H9 (cell line): ENCODE results near the gene BRD9. TPM values are rescaled to one million over a fixed set of nuclear protein-coding genes. Genes with fewer than 3 reads are reported as not detected.

ENCODE experiments used
- DNase-seq: peaks from one replicate; pipeline ENCODE4 v3.0.0-alpha.2; 2017
- H2AFZ ChIP-seq: one replicate; pipeline ENCODE4 v1.6.1; 2013; ENCODE audit warnings: mild to moderate bottlenecking, low read length, control low read depth, moderate library complexity
- H2AK5ac ChIP-seq: 2 replicates; pipeline ENCODE4 v1.6.1; 2013; ENCODE audit warnings: low read length, control low read depth, mixed read lengths; ENCODE audit not compliant: insufficient read length
- H2BK120ac ChIP-seq: one replicate; pipeline ENCODE4 v1.6.1; 2013; ENCODE audit warnings: low read depth, mild to moderate bottlenecking, low read length, control low read depth, inconsistent platforms; ENCODE audit not compliant: poor library complexity, severe bottlenecking
- H2BK12ac ChIP-seq: 2 replicates; pipeline ENCODE4 v1.6.1; 2013; ENCODE audit warnings: low read length, control low read depth, mixed read lengths, low read depth; ENCODE audit not compliant: insufficient read length
- H2BK15ac ChIP-seq: 2 replicates; pipeline ENCODE4 v1.6.1; 2013; ENCODE audit warnings: low read depth, low read length, control low read depth
- H2BK20ac ChIP-seq: one replicate; pipeline ENCODE4 v1.6.1; 2013; ENCODE audit warnings: low read depth, mild to moderate bottlenecking, low read length, control low read depth, inconsistent platforms; ENCODE audit not compliant: poor library complexity, severe bottlenecking
- H2BK5ac ChIP-seq: 2 replicates; pipeline ENCODE4 v1.6.1; 2013; ENCODE audit warnings: low read length, control low read depth, mixed read lengths; ENCODE audit not compliant: insufficient read length
- H3K14ac ChIP-seq: 2 replicates; pipeline ENCODE4 v1.6.1; 2013; ENCODE audit warnings: low read length, control low read depth; ENCODE audit not compliant: insufficient read depth
- H3K18ac ChIP-seq: 2 replicates; pipeline ENCODE4 v1.6.1; 2013; ENCODE audit warnings: low read depth, mild to moderate bottlenecking, mixed read lengths, low read length, control low read depth; ENCODE audit not compliant: insufficient read length
- H3K23ac ChIP-seq: 2 replicates; pipeline ENCODE4 v1.6.1; 2013; ENCODE audit warnings: low read length, control low read depth, mixed read lengths, low read depth; ENCODE audit not compliant: insufficient read length
- H3K23me2 ChIP-seq: 2 replicates; pipeline ENCODE4 v1.6.1; 2013; ENCODE audit warnings: low read depth, mild to moderate bottlenecking, mixed read lengths, low read length, control low read depth; ENCODE audit not compliant: insufficient read length, poor library complexity, severe bottlenecking
- H3K27ac ChIP-seq: 2 replicates; pipeline ENCODE4 v1.5.1; 2013; ENCODE audit warnings: low read length, control low read depth, mixed read lengths, low read depth; ENCODE audit not compliant: insufficient read length
- H3K27me3 ChIP-seq: 2 replicates; pipeline ENCODE4 v1.6.1; 2013; ENCODE audit warnings: low read length, control low read depth, inconsistent platforms; ENCODE audit not compliant: insufficient read depth
- H3K4ac ChIP-seq: 2 replicates; pipeline ENCODE4 v1.6.1; 2013; ENCODE audit warnings: low read depth, mild to moderate bottlenecking, control low read depth, inconsistent platforms, low read length, moderate library complexity
- H3K4me1 ChIP-seq: 2 replicates; pipeline ENCODE4 v1.6.1; 2013; ENCODE audit warnings: low read length, control low read depth, inconsistent platforms; ENCODE audit not compliant: insufficient read depth
- H3K4me2 ChIP-seq: 2 replicates; pipeline ENCODE4 v1.6.1; 2013; ENCODE audit warnings: low read length, control low read depth, mixed read lengths; ENCODE audit not compliant: insufficient read length, insufficient read depth
- H3K56ac ChIP-seq: 2 replicates; pipeline ENCODE4 v1.6.1; 2013; ENCODE audit warnings: low read depth, mild to moderate bottlenecking, mixed read lengths, low read length, control low read depth; ENCODE audit not compliant: insufficient read length
- H3K79me1 ChIP-seq: 2 replicates; pipeline ENCODE4 v1.6.1; 2013; ENCODE audit warnings: low read depth, mild to moderate bottlenecking, moderate library complexity, low read length, control low read depth, inconsistent platforms; ENCODE audit not compliant: insufficient read depth, poor library complexity, severe bottlenecking
- H3K79me2 ChIP-seq: 2 replicates; pipeline ENCODE4 v1.6.1; 2013; ENCODE audit warnings: low read length, control low read depth, inconsistent platforms; ENCODE audit not compliant: insufficient read depth
- H3K9ac ChIP-seq: 2 replicates; pipeline ENCODE4 v1.6.1; 2013; ENCODE audit warnings: low read length, control low read depth, mixed read lengths; ENCODE audit not compliant: insufficient read length; ENCODE audit errors: extremely low read depth
- H3K9me3 ChIP-seq: one replicate; pipeline ENCODE4 v1.6.1; 2013; ENCODE audit warnings: low read depth, low read length, inconsistent platforms; ENCODE audit not compliant: control insufficient read depth
- H3T11ph ChIP-seq: one replicate; pipeline ENCODE4 v1.6.1; 2013; ENCODE audit warnings: mild to moderate bottlenecking, low read length, control low read depth, inconsistent platforms
- H4K20me1 ChIP-seq: one replicate; pipeline ENCODE4 v1.6.1; 2013; ENCODE audit not compliant: control insufficient read depth, insufficient read length, insufficient read depth
- H4K5ac ChIP-seq: 2 replicates; pipeline ENCODE4 v1.6.1; 2013; ENCODE audit warnings: low read depth, mild to moderate bottlenecking, mixed read lengths, low read length, control low read depth; ENCODE audit not compliant: insufficient read length
- H4K8ac ChIP-seq: replicated peaks from 2 replicates; pipeline ENCODE4 v1.6.1; 2013; ENCODE audit warnings: low read length, control low read depth, mixed read lengths, low read depth; ENCODE audit not compliant: insufficient read length
- H4K91ac ChIP-seq: 2 replicates; pipeline ENCODE4 v1.6.1; 2013; ENCODE audit warnings: low read depth, mild to moderate bottlenecking, moderate library complexity, mixed read lengths, low read length, control low read depth; ENCODE audit not compliant: insufficient read length
- H3K27ac Mint-ChIP-seq, 3 experiments: 2 replicates in 2 of 3; 3 replicates in 1 of 3; pipeline ENCODE4 v1.8.0; 2020 to 2021; ENCODE audit warnings: mixed read lengths in 3 of 3, mild to moderate bottlenecking in 1 of 3, moderate library complexity in 1 of 3
- H3K27me3 Mint-ChIP-seq: 2 replicates; pipeline ENCODE4 v1.8.0; 2021; ENCODE audit warnings: low read depth, mild to moderate bottlenecking, moderate library complexity, mixed read lengths
- H3K36me3 Mint-ChIP-seq, 3 experiments: 2 replicates in 2 of 3; 3 replicates in 1 of 3; pipeline ENCODE4 v1.8.0; 2020 to 2021; ENCODE audit warnings: low read depth in 3 of 3, mixed read lengths in 3 of 3; ENCODE audit not compliant: insufficient read depth in 1 of 3
- H3K4me1 Mint-ChIP-seq, 2 experiments: 2 replicates each; pipeline ENCODE4 v1.8.0; 2020; ENCODE audit warnings: mixed read lengths in 2 of 2
- H3K4me3 Mint-ChIP-seq, 2 experiments: 2 replicates in 1 of 2; 3 replicates in 1 of 2; pipeline ENCODE4 v1.8.0; 2020 to 2021; ENCODE audit warnings: mild to moderate bottlenecking in 2 of 2, mixed read lengths in 2 of 2, moderate library complexity in 1 of 2
- H3K9me3 Mint-ChIP-seq, 2 experiments: 2 replicates in 1 of 2; 3 replicates in 1 of 2; pipeline ENCODE4 v1.8.0; 2020; ENCODE audit warnings: mild to moderate bottlenecking in 2 of 2, mixed read lengths in 2 of 2, moderate library complexity in 1 of 2
- WGBS: extraction: QIAGEN DNeasy Blood & Tissue Kit; methylation state at CpG from one replicate; pipeline ENCODE4 v1.1.7; 2013; ENCODE audit warnings: missing lambda C conversion rate, low lambda C conversion rate, mixed read lengths; ENCODE audit not compliant: insufficient read length; ENCODE audit errors: extremely low coverage; 5-methylcytosine and 5-hydroxymethylcytosine counted together
- total RNA-seq: library from RNA; stranded (reverse); gene quantifications from 2 replicates; pipeline ENCODE4 v1.2.1, GENCODE V29; 2021
- TF ChIP-seq, protein P1 (sequence below): fragments of 200-600 bp; sonication (generic); conservative IDR thresholded peaks from 3 replicates; pipeline ENCODE4 v1.8.0; 2021; ENCODE audit warnings: antibody characterized with exemption, mild to moderate bottlenecking

Gene BRD9
- total RNA-seq, 1 experiment from 2014 or later: 70.5 TPM

DNA sequence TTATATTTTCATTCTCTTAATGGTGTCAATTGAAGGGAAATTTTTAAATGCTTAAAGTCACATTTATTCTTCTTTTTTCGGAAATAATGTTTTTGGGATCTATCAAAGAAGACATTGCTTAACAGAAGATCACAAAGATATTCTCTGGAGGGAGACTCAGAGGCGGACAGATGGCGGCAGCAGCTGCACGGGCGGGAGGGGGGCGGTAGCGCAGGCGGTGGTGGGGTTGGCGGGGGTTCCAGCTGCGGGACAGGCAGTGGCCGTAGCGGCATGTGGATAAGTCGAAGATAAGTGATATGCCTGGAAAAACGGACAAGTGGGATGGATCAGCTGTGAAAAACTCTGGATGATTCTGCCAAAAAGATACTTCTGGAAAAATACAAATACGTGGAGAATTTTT lies 76.4 kb downstream of the BRD9 start:
- H3K27me3 Mint-ChIP-seq: no peaks in the 10 kb centered on the region
- Histone ChIP-seq H4K20me1 (no peaks in the 10 kb centered on the region), H3K4me2 (no peak overlapping the region), H3T11ph (no peak overlapping the region), H2BK120ac (no peak overlapping the region), H2BK15ac (no peak overlapping the region), H3K79me2 (no peaks in the 10 kb centered on the region), H3K9ac (no peak overlapping the region), H4K5ac (no peak overlapping the region), H3K9me3 (no peaks in the 10 kb centered on the region), H3K18ac (no peak overlapping the region), H3K4me1 (no peaks in the 10 kb centered on the region), H4K8ac (no peak overlapping the region), H2AK5ac (no peak overlapping the region), H3K14ac (no peak overlapping the region), H2BK20ac (no peak overlapping the region), H2BK5ac (no peak overlapping the region), H2AFZ (no peak overlapping the region), H3K23me2 (no peaks in the 10 kb centered on the region), H2BK12ac (no peak overlapping the region), H3K27me3 (no peaks in the 10 kb centered on the region), H3K4ac (no peak overlapping the region), H3K79me1 (no peaks in the 10 kb centered on the region), H3K56ac (no peak overlapping the region), H4K91ac (no peak overlapping the region), H3K27ac (no peak overlapping the region), H3K23ac (no peak overlapping the region)
- H3K4me1 Mint-ChIP-seq: peaks cover 6 to 7% of the 10 kb centered on the region in 2 experiments; a peak in 3 of 4 replicates
- no CpG with 5 or more reads among the region's 15 CpGs for WGBS
- no peaks in the 10 kb centered on the region for H3K9me3 Mint-ChIP-seq
- H3K27ac Mint-ChIP-seq: no peak overlapping the region
- DNase-seq: no peak
- peaks cover 6 to 31% (median 23%) of the 10 kb centered on the region in 3 experiments for H3K36me3 Mint-ChIP-seq
- TF ChIP-seq, protein P1, sequence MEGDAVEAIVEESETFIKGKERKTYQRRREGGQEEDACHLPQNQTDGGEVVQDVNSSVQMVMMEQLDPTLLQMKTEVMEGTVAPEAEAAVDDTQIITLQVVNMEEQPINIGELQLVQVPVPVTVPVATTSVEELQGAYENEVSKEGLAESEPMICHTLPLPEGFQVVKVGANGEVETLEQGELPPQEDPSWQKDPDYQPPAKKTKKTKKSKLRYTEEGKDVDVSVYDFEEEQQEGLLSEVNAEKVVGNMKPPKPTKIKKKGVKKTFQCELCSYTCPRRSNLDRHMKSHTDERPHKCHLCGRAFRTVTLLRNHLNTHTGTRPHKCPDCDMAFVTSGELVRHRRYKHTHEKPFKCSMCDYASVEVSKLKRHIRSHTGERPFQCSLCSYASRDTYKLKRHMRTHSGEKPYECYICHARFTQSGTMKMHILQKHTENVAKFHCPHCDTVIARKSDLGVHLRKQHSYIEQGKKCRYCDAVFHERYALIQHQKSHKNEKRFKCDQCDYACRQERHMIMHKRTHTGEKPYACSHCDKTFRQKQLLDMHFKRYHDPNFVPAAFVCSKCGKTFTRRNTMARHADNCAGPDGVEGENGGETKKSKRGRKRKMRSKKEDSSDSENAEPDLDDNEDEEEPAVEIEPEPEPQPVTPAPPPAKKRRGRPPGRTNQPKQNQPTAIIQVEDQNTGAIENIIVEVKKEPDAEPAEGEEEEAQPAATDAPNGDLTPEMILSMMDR: no peak
- no peak overlapping the region for H3K4me3 Mint-ChIP-seq
